ENCODE results near the gene CABP1. TPM values are rescaled to one million over a fixed set of nuclear protein-coding genes. Genes with fewer than 3 reads are reported as not detected.

Gene CABP1
- total and polyA plus RNA-seq, 2 of the 13 experiments (the other 11 are each of a cell fraction or from before 2014, with no cell fraction given) = not detected

GRCh38 chr12:120686151-120686689 is 45.8 kb downstream of the CABP1 start (continued):
- TF ChIP-seq GMEB1 (CRISPR knock-in tag; IDR thresholded peaks at IDR 0.05; ENCODE audit: borderline replicate concordance) = peak; percentile 74; the same call in 1 of the 2 replicates
- TF ChIP-seq, protein P1, sequence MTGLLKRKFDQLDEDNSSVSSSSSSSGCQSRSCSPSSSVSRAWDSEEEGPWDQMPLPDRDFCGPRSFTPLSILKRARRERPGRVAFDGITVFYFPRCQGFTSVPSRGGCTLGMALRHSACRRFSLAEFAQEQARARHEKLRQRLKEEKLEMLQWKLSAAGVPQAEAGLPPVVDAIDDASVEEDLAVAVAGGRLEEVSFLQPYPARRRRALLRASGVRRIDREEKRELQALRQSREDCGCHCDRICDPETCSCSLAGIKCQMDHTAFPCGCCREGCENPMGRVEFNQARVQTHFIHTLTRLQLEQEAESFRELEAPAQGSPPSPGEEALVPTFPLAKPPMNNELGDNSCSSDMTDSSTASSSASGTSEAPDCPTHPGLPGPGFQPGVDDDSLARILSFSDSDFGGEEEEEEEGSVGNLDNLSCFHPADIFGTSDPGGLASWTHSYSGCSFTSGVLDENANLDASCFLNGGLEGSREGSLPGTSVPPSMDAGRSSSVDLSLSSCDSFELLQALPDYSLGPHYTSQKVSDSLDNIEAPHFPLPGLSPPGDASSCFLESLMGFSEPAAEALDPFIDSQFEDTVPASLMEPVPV (CRISPR knock-in tag; IDR thresholded peaks at IDR 0.05) = no peak
- TF ChIP-seq, protein P2, sequence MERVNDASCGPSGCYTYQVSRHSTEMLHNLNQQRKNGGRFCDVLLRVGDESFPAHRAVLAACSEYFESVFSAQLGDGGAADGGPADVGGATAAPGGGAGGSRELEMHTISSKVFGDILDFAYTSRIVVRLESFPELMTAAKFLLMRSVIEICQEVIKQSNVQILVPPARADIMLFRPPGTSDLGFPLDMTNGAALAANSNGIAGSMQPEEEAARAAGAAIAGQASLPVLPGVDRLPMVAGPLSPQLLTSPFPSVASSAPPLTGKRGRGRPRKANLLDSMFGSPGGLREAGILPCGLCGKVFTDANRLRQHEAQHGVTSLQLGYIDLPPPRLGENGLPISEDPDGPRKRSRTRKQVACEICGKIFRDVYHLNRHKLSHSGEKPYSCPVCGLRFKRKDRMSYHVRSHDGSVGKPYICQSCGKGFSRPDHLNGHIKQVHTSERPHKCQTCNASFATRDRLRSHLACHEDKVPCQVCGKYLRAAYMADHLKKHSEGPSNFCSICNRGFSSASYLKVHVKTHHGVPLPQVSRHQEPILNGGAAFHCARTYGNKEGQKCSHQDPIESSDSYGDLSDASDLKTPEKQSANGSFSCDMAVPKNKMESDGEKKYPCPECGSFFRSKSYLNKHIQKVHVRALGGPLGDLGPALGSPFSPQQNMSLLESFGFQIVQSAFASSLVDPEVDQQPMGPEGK (CRISPR knock-in tag; IDR thresholded peaks at IDR 0.05) = 0 out of 2 replicates have a peak, but pooled peaks have one; percentile 8
- no peak for TF ChIP-seq MIER3 (CRISPR knock-in tag; IDR thresholded peaks at IDR 0.05; ENCODE audit: borderline replicate concordance)
- TF ChIP-seq ZNF614 (CRISPR knock-in tag; IDR thresholded peaks at IDR 0.05; ENCODE audit: borderline replicate concordance) = no peak
- TF ChIP-seq, protein P3, sequence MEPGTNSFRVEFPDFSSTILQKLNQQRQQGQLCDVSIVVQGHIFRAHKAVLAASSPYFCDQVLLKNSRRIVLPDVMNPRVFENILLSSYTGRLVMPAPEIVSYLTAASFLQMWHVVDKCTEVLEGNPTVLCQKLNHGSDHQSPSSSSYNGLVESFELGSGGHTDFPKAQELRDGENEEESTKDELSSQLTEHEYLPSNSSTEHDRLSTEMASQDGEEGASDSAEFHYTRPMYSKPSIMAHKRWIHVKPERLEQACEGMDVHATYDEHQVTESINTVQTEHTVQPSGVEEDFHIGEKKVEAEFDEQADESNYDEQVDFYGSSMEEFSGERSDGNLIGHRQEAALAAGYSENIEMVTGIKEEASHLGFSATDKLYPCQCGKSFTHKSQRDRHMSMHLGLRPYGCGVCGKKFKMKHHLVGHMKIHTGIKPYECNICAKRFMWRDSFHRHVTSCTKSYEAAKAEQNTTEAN (CRISPR knock-in tag; conservative IDR thresholded peaks at IDR 0.05) = no peak
- TF ChIP-seq ARID2 (CRISPR knock-in tag; IDR thresholded peaks at IDR 0.05; ENCODE audit: borderline replicate concordance) = no peak
- no peak for TF ChIP-seq ZSCAN29 (CRISPR knock-in tag; conservative IDR thresholded peaks at IDR 0.05)
- no peak for TF ChIP-seq ZFYVE20 (CRISPR knock-in tag; IDR thresholded peaks at IDR 0.05; ENCODE audit: borderline replicate concordance, low read depth)
- no peak for TF ChIP-seq LBX2 (CRISPR knock-in tag; IDR thresholded peaks at IDR 0.05; ENCODE audit: borderline replicate concordance)
- no peak for TF ChIP-seq AGO1 (IDR thresholded peaks at IDR 0.05; ENCODE audit: low read depth, low read length, poor library complexity, severe bottlenecking)
- TF ChIP-seq, protein P4, sequence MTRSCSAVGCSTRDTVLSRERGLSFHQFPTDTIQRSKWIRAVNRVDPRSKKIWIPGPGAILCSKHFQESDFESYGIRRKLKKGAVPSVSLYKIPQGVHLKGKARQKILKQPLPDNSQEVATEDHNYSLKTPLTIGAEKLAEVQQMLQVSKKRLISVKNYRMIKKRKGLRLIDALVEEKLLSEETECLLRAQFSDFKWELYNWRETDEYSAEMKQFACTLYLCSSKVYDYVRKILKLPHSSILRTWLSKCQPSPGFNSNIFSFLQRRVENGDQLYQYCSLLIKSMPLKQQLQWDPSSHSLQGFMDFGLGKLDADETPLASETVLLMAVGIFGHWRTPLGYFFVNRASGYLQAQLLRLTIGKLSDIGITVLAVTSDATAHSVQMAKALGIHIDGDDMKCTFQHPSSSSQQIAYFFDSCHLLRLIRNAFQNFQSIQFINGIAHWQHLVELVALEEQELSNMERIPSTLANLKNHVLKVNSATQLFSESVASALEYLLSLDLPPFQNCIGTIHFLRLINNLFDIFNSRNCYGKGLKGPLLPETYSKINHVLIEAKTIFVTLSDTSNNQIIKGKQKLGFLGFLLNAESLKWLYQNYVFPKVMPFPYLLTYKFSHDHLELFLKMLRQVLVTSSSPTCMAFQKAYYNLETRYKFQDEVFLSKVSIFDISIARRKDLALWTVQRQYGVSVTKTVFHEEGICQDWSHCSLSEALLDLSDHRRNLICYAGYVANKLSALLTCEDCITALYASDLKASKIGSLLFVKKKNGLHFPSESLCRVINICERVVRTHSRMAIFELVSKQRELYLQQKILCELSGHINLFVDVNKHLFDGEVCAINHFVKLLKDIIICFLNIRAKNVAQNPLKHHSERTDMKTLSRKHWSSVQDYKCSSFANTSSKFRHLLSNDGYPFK (CRISPR knock-in tag; IDR thresholded peaks at IDR 0.05; ENCODE audit: borderline replicate concordance) = no peak
- no peak for TF ChIP-seq SRSF4 (IDR thresholded peaks at IDR 0.05; ENCODE audit: low read depth, low read length, poor library complexity, severe bottlenecking)
- TF ChIP-seq LRRFIP1 (CRISPR knock-in tag; conservative IDR thresholded peaks at IDR 0.05) = no peak
